Fibroblast of pulmonary artery (primary cell): ENCODE results near the gene SHC1.

ENCODE experiments used
- DNase-seq: peaks from one replicate; pipeline ENCODE4 v3.0.0-alpha.2; 2010; ENCODE audit warnings: low read depth
- H3K4me3 ChIP-seq: replicated peaks from 2 replicates; pipeline ENCODE4 v1.5.1; 2011; ENCODE audit warnings: low read depth, mild to moderate bottlenecking, control low read depth, low read length, moderate library complexity
- TF ChIP-seq, protein P1 (sequence below): IDR thresholded peaks from 2 replicates; pipeline ENCODE4 v1.5.1; 2011; ENCODE audit warnings: mild to moderate bottlenecking, control low read depth, low read length, inconsistent platforms; ENCODE audit errors: missing control alignments

The SHC1 gene

DNA sequence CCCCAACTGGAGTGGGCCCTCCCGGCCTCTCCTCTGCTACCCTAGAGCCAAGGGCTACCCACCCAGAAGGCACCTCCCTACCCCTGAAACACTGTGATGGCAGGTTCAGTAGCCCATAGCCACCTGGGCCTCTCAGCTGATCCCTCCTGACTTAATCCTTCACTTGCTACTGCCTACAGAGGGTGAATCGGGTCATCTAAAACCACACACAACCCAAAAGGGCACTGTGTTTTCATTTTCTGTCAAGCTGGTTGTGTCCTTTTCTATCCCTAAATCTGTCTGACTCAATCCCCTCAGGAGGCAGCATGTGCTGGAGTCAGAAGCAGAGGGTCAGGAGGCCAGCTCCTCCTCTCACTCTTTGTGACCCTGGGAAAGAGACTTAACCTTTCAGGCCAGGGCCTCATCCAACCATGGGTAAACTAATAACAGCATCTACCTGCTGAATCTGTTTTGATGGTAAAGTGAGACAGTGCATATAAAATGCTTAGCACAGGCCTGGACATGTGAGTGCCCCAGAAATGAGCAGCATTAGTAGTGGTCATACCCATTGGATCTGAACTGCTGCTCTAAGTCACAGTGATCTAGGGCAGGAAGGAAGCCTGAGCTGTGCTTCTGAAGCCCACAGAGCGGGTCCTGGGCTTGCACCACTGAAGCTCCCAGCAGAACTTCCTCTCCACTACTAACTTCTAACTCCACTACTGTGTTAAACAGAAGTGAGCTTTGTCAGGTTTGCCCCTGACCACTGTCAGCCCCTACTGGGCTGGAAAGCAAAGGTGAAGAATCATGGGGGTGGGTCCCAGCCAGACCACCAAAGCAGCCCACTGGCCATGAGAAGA lies 45.0 kb downstream of the SHC1 start:
- no peak overlapping the region for H3K4me3 ChIP-seq
- TF ChIP-seq, protein P1, sequence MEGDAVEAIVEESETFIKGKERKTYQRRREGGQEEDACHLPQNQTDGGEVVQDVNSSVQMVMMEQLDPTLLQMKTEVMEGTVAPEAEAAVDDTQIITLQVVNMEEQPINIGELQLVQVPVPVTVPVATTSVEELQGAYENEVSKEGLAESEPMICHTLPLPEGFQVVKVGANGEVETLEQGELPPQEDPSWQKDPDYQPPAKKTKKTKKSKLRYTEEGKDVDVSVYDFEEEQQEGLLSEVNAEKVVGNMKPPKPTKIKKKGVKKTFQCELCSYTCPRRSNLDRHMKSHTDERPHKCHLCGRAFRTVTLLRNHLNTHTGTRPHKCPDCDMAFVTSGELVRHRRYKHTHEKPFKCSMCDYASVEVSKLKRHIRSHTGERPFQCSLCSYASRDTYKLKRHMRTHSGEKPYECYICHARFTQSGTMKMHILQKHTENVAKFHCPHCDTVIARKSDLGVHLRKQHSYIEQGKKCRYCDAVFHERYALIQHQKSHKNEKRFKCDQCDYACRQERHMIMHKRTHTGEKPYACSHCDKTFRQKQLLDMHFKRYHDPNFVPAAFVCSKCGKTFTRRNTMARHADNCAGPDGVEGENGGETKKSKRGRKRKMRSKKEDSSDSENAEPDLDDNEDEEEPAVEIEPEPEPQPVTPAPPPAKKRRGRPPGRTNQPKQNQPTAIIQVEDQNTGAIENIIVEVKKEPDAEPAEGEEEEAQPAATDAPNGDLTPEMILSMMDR: no peak
- DNase-seq: no peak

DNA sequence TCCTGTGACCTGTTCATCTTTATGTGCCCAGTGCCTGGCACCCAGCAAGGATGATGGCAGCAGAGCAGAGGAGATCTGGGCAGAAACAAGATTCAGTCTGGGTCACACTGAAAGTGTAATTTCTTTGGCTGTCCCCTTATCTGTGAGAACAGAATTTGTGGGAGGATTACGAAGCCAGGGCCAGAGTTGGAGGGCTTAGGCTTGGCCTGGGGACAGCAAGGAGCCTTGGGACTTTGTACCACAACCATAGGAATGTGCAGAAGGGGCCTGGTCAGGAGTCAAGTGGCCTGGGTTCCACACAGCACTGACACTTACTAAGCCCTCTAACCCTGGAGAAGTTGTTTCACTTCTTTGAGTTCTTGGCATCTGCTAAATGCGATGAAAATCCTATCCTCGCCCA lies 46.9 kb downstream of the SHC1 start:
- H3K4me3 ChIP-seq: no peak overlapping the region
- TF ChIP-seq, protein P1: no peak
- no peak for DNase-seq

DNA sequence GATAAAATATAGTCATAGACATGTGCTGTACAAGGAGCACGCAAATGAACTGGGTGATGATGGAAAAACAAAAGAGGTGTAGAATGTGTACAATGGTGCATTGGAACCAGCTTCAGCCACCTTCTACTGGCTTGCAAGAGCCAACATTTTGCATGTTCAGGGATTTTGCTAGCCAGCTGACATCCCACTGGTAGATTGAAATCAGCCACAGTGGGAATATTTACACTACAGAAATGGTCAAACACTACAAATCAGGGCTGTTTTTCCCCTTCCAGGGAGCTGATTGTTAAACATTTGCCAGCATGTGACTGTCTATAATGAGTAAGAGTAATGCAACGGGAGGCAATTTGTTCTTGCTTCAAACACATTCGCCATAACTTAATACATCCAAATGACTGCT lies 57.3 kb downstream of the SHC1 start:
- TF ChIP-seq, protein P1: no peak
- no peak overlapping the region for H3K4me3 ChIP-seq
- DNase-seq: no peak

DNA sequence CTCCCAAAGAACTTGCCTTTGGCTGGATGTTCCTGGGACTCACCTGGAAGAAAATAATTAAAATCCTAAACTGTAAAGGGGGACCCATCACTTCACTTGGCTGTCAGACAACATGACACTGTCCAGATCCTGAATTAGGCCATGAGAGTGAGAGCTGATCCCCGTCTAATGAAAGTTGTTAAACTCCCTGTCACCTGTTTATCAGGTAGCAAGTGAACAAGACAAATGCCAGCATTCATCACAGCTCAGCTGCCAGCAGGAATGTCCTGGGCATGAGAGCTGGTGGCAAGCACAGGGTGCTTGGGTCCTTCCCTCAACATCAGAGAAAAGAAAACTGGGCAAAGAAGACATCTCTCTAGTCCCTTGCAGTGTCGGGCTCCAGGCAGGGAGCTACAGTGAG lies 57.8 kb downstream of the SHC1 start:
- TF ChIP-seq, protein P1: no peak
- H3K4me3 ChIP-seq: no peak overlapping the region
- DNase-seq: no peak
